GM13976 (cell line): ENCODE measurements around the gene CFAP161.

ENCODE experiments used
- DNase-seq: peaks from one replicate; pipeline ENCODE4 v3.0.0; 2012; ENCODE audit warnings: low spot score
- CTCF ChIP-seq: IDR thresholded peaks from 2 replicates; pipeline ENCODE4 v1.5.1; 2012; ENCODE audit warnings: borderline replicate concordance, mild to moderate bottlenecking; ENCODE audit not compliant: insufficient read depth; ENCODE audit errors: extremely low read depth, missing control alignments, control extremely low read depth
- in situ Hi-C: fragments of 300-500 bp; cut with MboI; formaldehyde crosslinking; loops from one replicate; pipeline ENCODE4 v1.12.0; 2022; ENCODE audit warnings: low sequenced_read_pairs, mixed read lengths, inconsistent platforms; ENCODE audit not compliant: unreplicated experiment

The CFAP161 gene

GRCh38 chr15:81097116-81097889 is 36.8 kb upstream of the CFAP161 start:
- TF ChIP-seq CTCF, result no peak
- no peak for DNase-seq
- in situ Hi-C loops, result no loop called here

GRCh38 chr15:81097890-81098280 is 36.2 kb upstream of the CFAP161 start:
- in situ Hi-C loops, result no loop called here
- TF ChIP-seq CTCF, result no peak
- DNase-seq, result no peak

- no peak for TF ChIP-seq CTCF
- in situ Hi-C loops, result no loop called here
Observed at GRCh38 chr15:81098349-81098748, 35.7 kb upstream of the CFAP161 start.

GRCh38 chr15:81098861-81099651 is 35.0 kb upstream of the CFAP161 start:
- DNase-seq, result no peak
- in situ Hi-C loops, result no loop called here
- TF ChIP-seq CTCF, result no peak

More at GRCh38 chr15:81098349-81098748, 35.7 kb upstream of the CFAP161 start:
- DNase-seq, result no peak

- TF ChIP-seq CTCF, result no peak
- in situ Hi-C loops, result no loop called here
- DNase-seq, result no peak
Observed at GRCh38 chr15:81101894-81102815, 31.9 kb upstream of the CFAP161 start.

GRCh38 chr15:81103857-81104256 is 30.2 kb upstream of the CFAP161 start:
- no peak for TF ChIP-seq CTCF
- in situ Hi-C loops, result no loop called here
- DNase-seq, result no peak
